HG03558 (cell line): ENCODE measurements around the gene RXFP1.
A peak's percentile ranks its signal among the peaks of the same experiment; 100 is the strongest.
"Not testable (repeated sequence)": the region's sequence is repeated elsewhere in the genome, so short reads cannot be mapped to it uniquely, and the experiment has no call there.

Source experiments
- ATAC-seq: cut with Tn5 transposase; IDR thresholded peaks from one replicate; pipeline ENCODE4 v1.9.1; 2021; ENCODE audit warnings: moderate number of reproducible peaks; ENCODE audit not compliant: unreplicated experiment; ENCODE audit errors: extremely low read depth

The RXFP1 gene

DNA sequence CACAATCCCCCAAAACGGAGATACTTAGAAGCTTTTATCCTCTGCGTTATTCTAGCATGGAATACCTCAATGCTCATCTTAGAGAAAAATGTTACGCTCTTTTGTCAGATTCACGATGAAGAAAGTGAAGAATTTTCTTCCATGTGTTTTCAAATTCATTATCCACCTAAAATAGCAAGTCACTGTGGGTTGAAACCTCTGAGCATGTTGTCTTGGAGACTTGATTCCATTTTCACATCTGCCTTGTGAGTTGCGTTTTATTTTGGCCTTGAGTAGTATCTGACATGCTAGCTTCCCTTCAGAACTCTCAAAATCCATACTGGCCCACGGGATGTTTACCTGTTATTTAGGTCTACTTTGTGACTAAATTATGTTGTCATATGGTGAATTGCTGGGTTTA, 83.7 kb downstream of the RXFP1 start:
- no peak for ATAC-seq

DNA sequence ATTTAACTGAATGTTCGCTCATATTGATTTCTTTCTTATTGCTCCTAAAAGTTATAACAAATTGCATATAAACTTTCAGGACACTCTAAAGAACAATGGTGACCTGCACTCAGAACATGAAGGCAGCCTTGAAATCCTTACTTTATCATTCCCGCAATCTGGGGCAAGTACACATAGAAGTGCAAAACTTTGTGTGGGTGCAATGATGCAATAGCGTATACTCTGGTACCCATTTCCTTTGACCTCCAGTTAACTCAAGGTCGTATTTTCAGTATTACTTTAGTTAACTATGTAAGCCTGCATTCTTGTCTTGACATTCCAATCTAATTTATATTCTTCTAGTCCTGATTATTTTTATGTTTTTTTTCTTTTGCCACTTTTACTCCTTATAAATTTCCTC, 85.3 kb downstream of the RXFP1 start:
- ATAC-seq: no peak

DNA sequence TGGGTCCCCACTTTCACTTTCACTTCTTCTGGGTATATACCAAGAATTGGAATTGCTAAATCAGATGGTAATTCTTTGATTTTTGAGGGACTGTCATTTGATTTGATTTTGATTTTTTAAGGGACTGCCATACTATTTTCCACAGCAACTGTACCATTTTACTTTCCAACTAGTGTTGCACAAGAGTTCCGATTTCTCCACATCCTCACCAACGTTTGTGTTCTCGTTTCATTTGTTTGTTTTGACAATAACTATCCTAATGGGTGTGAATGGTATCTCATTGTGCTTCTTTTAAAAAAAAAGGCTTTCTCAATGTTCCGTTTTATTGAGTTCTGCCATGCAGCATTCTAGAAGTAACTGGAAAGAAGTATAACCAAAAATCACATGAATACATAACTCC, 87.4 kb downstream of the RXFP1 start:
- no peak for ATAC-seq

DNA sequence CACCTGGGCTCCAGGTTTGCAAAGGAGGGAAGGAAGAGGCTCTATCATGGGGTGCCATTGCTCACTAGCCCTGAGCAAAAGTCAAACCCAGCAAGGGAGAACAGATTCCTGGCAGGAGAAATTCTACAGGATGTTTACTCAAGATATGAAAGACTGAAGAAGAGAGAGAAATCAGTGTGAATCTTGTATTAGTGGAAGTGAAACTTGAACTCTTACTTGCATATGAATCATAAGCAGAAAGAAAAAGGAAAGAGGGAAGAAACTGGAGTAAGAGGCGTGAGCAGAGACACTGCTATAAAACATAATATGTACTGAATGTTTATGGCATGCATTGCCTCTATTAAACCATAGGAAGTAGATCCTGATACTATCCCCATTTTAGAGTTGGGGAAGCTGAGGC, 89.1 kb downstream of the RXFP1 start:
- peak; percentile 87 for ATAC-seq

DNA sequence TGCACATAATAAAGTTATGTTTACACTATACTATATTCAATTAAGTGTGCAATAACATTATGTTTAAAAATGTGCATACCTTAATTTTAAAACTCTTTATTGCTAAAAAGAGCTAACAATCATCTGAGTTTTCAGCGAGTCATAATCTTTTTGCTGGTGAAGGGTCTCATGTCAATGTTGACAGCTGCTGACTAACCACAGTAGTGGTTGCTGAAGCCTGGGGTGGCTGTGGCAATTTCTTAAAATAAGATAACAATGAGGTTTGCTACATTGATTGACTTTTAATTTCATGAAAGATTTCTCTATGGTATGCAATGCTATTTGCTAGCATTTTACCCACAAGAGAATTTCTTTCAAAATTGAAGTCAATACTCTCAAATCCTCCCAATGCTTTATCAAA, 91.4 kb downstream of the RXFP1 start:
- no peak for ATAC-seq

DNA sequence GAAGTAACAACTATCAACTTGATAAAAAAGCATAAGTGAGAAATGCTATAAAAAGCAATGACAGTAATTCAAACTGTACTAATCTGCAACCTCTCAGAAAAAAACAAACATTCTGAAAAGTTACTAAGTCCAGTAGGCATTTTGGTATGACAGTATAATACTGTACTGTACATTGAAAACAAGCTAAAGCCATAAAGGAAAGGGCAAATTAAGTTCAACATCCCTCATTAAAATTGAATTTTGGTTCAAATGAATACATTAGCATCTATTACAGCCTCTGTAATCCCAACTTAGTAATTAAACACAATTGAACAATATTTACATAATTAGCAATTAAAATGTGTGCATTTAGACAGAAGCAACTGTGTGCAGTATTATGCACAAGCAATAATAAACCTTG, 96.3 kb downstream of the RXFP1 start:
- no peak for ATAC-seq

DNA sequence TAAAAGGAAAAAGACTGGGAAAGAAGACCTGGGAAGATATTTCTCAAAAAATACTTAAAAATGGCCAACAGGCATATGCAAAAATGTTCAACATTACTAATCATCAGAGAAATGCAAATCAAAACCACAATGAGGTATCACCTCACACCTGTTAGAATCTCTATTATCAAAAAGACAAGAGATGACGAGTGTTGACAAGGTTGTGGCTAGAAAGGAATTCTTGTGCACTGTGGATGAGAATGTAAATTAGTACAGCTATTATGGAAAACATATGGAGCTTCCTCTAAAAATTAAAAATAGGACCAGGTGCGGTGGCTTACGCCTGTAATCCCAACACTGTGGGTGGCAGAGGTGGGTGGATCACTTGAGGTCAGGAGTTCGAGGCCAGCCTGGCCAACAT, 100.0 kb downstream of the RXFP1 start:
- no peak for ATAC-seq

DNA sequence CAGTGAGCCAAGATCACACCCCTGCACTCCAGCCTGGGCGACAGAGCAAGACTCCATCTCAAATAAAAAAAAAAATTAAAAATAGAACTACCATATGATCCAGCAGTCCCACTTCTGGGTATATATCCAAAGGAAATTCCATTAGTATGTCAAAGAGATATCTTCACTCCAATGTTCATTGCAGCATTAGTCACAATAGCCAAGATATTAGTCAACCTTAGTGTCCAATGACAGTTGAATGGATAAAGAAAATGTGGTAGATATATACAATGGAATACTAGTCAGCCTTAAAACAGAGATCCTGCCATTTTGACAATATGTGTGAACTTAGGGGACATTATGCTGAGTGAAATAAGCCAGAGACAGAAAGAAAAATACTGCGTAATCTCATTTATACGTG, 100.6 kb downstream of the RXFP1 start:
- ATAC-seq: no peak

DNA sequence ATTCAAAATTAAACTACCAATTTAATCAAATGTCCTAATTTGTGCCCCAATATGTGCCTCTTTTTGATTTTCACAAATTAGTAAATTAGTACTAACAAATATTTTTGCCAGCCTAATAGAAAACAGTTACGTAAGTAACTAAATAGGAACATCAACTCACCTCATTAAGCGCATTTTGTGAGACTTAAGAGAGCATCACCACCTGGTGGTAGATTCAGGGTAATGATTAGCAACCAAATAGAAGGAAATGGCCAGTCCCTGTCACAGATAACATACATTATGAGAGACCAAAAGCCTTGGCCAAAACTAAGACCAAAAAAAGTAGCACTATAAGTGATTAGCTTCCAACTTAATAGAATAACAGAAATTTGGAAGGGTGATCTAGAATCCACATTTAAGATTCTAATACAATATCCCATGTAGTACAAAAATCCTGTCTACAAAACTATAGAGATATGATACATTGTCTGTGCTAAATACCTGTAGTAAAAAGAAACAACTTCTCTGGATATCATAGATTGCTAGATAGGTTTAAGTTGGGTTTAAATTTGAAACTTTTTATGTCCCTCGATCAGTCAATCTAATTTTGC, 103.3 kb downstream of the RXFP1 start:
- peak; percentile 83 for ATAC-seq

DNA sequence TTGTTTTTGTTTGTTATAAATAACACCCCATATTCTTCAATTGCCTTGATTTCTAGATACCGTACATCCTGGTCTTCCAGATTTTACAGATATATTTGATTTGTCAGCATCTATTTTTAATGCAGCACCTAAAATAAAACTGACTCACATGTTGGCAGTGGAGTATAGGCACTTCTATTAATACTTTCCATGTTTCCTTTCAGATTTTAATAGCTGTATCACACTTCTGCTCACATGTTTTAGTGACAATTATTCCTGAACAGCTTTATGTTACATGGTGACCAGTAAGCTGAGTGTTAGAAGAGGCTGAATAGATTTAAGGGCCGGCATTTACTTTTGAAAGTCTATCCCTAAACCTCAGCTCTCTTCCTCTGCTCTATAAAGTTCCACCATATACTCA, 103.9 kb downstream of the RXFP1 start:
- no peak for ATAC-seq

DNA sequence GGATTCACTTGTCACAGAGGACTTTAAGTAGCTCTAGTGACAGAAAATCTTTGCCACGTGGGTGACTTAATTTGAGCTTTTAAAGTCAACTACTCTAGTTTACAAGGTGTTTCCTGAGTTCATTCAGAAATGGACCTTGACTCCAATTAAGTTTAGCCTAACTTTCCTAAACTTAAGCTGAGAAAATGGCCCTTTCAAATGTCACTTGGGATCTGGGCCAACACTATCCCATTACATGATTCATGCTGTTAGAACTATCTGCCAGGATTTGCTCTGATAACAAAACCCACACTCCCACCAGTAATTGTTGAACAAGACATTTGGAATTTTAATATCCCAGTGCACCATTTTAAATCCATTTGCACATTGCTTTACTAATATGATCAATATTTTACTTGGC, 109.2 kb downstream of the RXFP1 start:
- no peak for ATAC-seq

DNA sequence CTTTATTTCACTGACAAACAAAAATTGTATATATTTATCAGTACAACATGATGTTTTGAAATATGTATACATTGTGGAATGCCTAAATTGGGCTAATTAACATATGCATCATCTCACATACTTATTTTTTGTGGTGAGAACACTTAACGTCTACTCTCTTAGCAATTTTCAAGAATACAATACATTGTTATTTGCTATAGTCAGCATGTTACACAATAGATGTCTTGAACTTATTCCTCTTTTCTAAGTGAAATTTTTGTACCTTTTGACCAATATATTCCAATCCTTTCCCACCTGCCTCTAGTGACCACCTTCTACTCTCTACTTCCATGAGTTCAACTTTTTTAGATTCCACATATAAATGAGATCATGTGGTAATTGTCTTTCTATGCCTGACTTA, 114.9 kb downstream of the RXFP1 start:
- ATAC-seq: no peak

DNA sequence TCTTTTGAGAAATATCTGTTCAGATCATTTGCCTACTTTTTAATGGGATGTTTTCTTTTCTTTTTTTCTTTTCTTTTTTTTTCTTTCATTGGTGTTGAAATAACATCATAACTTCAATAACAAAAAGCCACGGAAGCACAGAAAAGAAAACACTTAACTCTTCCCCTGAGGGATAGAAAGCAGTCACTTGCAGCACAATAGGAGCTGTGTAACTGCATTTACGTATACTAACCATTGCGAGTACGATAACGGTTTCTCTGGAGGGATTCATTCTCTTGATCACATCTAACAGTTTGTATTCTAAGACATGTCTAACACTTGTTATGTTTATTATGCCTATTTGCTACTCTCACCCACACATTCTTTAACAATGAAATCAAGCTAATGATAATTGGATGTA, 122.7 kb downstream of the RXFP1 start:
- no peak for ATAC-seq

DNA sequence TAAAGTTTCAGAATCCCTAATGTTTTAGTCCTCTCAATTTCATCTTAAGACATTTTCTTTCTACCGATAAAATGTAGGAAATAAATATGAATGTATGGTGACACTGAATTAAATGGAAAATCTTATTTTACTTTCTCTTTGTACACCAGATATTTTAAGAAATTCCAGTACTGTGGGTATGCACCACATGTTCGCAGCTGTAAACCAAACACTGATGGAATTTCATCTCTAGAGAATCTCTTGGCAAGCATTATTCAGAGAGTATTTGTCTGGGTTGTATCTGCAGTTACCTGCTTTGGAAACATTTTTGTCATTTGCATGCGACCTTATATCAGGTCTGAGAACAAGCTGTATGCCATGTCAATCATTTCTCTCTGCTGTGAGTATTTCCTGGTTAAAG, 123.1 kb downstream of the RXFP1 start:
- ATAC-seq: no peak

DNA sequence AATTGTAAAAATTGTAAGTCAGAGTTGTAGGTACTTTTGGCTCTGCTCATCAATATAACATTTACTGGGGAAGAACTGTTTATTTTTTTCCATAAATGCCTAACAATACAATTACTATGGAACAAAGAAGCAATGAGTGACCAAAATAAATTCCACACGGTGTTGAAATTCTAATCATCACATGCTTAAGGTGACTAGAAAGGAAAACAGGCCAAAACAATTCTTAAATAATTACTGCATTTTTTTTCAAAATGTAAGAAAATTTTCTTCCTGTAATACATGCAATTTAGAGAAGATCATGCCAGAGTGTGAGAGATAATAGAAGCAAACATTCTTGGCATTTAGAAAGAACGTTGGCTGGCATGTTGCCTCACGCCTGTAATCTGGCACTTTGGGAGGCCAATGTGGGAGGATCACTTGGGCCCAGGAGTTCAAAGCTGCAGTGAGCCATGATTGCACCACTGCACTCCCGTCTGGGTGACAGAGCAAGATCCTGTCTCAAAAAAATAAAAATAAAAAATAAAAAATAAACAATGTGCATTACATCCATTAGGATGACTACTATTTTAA, 127.5 kb downstream of the RXFP1 start:
- ATAC-seq: no peak

DNA sequence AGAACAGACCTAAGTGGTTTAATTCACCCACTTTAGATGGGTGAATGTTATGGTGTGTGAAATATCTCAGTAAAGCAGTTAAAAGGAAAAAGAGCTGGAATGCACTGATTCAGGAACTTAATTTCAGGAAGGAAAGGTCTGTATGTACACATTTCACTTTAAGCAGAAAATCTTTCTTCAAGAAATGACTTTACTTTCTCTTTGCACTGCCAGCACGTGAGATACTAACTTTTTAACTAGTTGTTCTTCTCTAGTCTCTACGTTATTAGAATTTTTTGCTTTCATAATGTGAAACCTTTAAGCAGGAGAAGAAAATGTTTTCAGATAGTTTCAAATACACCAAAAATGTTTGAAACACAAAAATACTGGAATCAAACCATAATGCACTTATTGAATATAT, 131.2 kb downstream of the RXFP1 start:
- no peak for ATAC-seq

DNA sequence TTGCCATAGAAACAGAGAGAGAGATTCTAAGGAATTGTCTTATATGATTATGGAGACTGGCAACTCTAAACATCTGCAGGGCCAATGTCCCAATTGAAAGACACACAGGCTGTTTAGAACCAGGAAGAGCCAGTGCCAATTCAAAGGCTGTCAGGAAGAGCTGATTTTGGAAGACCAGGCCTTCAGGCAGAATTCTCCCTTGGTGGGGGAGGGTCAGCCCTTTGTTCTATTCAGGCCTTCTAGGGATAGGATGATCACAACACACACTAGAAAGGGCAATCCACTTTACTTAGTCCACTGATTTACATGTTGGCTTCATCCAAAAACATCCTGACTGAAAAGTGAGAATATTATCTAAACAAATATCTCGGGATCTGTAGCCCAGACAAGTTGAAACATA, 134.8 kb downstream of the RXFP1 start:
- no peak for ATAC-seq

DNA sequence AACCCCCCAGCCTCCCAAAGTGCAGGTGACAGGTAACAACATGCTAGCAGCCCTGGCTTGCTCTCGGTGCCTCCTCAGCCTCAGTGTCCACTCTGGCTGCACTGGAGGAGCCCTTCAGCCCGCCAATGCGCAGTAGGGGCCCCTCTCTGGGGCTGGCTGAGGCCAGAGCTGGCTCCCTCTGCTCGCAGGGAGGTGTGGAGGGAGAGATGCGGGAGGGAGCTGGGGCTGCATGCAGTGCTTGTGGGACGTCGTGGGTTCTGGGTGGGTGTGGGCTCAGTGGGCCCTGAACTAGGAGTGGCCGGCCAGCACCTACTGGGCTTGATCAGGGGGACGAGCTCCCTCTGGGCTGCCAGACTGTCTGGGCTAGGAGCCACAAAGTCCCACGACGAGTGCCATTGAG, 135.6 kb downstream of the RXFP1 start:
- ATAC-seq: no peak

DNA sequence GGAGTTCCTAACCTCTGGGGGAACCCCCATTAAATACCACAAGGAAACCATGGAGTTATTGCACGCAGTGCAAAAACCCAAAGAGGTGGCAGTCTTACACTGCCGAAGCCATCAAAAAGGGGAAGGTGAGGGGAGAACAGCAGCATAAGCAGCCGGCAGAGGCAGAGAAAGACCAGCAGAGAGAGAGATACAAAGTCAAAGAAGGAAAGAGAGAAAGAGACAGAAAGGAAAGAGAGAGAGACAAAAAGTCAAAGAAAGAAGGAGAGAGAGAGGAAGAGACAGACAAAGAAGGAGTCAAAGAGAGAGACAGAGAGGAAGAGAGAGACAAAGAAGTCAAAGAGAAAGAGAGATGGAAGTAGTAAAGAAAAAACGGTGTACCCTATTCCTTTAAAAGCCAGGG, 141.6 kb downstream of the RXFP1 start:
- not testable (repeated sequence) for ATAC-seq

DNA sequence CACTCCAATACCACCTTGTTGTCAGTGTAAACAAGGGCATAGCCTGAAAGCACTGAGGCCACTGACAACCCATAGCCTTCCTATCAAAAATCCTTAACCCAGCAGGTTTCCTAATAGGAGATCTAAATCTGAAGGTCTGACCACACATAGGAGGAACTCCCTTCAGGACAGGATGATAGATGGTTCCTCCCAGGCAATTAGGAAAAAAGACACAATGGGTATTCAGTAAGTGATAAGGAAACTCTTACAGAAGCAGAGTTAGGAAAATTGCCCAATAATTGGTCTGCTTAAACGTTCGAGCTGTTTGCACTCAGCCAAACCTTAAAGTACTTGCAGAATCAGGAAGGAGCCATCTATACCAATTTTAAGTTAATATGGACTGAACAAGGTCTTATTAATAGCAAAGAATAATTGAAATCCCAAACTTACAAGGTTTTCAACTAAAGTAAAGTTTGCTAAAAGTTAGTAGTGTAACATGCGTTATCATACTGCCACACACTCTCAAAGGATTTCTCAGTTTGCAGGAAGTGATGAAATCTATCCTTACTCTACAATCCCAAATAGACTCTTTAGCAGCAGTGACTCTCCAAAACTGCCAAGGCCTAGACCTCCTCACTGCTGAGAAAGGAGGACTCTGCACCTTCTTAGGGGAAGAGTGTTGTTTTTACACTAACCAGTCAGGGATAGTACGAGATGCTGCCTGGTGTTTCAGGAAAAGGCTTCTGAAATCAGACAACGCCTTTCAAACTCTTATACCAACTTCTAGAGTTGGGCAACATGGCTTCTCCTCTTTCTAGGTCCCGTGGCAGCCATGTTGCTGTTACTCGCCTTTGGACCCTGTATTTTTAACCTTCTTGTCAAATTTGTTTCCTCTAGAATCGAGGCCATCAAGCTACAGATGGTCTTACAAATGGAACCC, 142.3 kb downstream of the RXFP1 start:
- not testable (repeated sequence) for ATAC-seq

DNA sequence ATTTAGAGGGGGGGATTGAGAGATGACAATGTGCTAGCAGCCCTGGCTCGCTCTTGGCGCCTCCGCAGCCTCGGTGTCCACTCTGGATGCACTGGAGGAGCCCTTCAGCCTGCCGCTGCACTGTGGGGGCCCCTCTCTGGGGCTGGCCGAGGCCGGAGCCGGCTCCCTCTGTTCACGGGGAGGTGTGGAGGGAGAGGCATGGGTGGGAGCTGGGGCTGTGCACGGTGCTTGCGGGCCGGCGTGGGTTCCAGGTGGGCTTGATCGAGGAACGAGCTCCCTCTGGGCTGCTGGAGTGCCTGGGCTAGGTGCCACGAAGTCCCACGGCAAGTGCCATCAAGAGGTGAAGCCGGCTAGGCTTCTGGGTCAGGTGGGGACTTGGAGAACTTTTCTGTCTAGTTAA, 143.1 kb downstream of the RXFP1 start:
- ATAC-seq: no peak

DNA sequence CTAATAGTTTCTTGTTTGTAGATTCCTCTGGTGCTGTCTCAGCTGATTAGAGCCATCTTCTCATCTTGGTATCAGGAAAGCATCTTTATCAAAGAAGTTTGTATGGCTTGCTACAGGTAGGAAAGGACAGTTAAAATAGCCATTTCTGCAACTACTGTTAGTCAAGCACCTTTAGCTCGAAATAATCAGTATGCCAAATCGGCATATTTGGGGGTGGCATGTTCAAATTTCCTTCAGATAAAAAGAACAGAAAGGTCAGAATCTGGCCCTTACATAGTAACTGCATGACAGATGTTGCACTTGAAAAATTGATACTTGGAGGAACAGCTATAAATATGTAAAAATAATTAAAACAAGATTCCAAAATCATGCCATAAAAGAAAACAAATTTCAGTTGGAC, 145.2 kb downstream of the RXFP1 start:
- ATAC-seq: no peak
